Measurements from ENCODE around the gene C1orf198. TPM values are rescaled to one million over a fixed set of nuclear protein-coding genes. Genes with fewer than 3 reads are reported as not detected.

Gene C1orf198
- total RNA-seq, 2 donors from 2014 or later: 166 to 273 TPM

DNA sequence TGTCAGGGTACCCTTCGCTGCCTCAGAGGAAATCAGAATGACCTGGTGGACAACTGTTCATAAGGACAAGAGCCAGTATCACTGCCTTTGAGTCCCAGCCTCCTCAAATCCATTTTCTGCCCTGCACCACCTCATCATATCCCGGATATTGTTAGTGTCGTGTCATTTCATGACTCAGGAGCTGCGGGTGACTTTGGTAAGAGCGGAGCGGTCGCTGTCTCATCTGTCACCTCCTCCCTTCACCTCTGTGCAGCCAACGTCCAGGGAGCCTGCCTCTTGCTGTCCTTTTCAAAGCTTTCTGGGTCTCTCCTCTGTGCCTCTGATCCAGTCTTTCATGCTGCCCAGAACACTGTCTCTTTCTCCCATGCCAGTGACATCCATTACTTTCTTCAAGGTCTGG is 7.0 kb upstream of the C1orf198 start:
- H3K4me3 ChIP-seq: no peak overlapping the region
- no peaks in the 10 kb centered on the region for H3K9me3 ChIP-seq
- no peaks in the 10 kb centered on the region for H3K36me3 ChIP-seq
- H3K27me3 ChIP-seq (replicated peaks; ENCODE audit: insufficient read depth): no peaks in the 10 kb centered on the region
- ATAC-seq (ENCODE audit: insufficient number of reproducible peaks, low FRiP score, low read depth) (no peak), DNase-seq (ENCODE audit: low spot score) (no peak)
- H3K4me1 ChIP-seq (ENCODE audit: control insufficient read depth in 1 of 2, low read depth in 2 of 2): peaks cover 0 to 11% of the 10 kb centered on the region in 2 donors
- TF ChIP-seq, protein P1, sequence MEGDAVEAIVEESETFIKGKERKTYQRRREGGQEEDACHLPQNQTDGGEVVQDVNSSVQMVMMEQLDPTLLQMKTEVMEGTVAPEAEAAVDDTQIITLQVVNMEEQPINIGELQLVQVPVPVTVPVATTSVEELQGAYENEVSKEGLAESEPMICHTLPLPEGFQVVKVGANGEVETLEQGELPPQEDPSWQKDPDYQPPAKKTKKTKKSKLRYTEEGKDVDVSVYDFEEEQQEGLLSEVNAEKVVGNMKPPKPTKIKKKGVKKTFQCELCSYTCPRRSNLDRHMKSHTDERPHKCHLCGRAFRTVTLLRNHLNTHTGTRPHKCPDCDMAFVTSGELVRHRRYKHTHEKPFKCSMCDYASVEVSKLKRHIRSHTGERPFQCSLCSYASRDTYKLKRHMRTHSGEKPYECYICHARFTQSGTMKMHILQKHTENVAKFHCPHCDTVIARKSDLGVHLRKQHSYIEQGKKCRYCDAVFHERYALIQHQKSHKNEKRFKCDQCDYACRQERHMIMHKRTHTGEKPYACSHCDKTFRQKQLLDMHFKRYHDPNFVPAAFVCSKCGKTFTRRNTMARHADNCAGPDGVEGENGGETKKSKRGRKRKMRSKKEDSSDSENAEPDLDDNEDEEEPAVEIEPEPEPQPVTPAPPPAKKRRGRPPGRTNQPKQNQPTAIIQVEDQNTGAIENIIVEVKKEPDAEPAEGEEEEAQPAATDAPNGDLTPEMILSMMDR (IDR thresholded peaks at IDR 0.05): no peak
- H3K27ac ChIP-seq: no peak overlapping the region

DNA sequence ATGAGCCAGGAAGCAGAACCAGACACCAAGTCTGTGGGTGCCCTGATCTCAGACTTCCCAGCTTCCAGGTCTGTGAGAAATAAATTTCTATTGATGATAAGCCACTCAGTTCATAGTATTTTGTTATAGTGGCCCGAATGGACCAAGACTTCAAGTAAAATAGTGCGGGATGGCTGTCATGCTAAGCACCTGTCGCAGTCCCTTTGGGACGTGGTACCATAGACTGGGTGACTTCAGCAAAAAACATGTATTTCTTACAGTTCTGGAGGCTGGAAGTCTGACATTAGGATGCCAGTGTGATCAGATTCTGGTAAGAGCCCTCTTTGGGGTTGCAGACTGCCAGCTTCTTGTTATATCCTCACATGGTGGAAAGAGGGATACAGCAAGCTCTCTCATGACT is 2.6 kb upstream of the C1orf198 start:
- H3K27ac ChIP-seq: peak overlapping the region; percentile 11 to 91
- no peaks in the 10 kb centered on the region for H3K27me3 ChIP-seq (replicated peaks; ENCODE audit: insufficient read depth)

DNA sequence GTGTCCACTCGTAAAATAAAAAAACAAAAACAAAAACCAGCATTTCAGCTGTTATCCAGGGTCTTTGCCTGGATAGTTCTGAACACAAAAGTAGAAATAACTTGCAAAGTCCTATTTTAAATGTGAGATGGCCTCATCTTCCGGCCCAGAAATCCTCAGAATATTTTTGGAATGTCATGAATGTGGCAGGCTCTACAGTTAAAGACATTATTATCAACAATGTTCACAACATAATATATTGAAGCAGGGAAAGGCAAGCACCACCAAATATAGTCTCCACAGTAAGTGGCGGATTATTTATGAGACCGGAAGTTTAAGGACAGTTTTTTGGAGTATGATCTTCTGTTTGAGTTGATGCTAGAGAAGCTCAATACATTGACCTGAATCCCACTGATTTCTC is 1.2 kb upstream of the C1orf198 start:
- H3K36me3 ChIP-seq: no peaks in the 10 kb centered on the region
- no peaks in the 10 kb centered on the region for H3K9me3 ChIP-seq
- no peaks in the 10 kb centered on the region for H3K27me3 ChIP-seq (replicated peaks; ENCODE audit: insufficient read depth)
- no peak for ATAC-seq (ENCODE audit: insufficient number of reproducible peaks, low FRiP score, low read depth)
- DNase-seq (ENCODE audit: low spot score): no peak
- H3K27ac ChIP-seq: peak overlapping the region; percentile 91 to 94
- H3K4me3 ChIP-seq: peak overlapping the region; percentile 99
- TF ChIP-seq, protein P1 (IDR thresholded peaks at IDR 0.05): no peak
- peaks cover 22 to 38% of the 10 kb centered on the region in 2 donors for H3K4me1 ChIP-seq (ENCODE audit: control insufficient read depth in 1 of 2, low read depth in 2 of 2)

More for the DNA sequence above, 2.6 kb upstream of the C1orf198 start:
- DNase-seq (ENCODE audit: low spot score): no peak
- no peak overlapping the region for H3K4me3 ChIP-seq
- peaks cover 8 to 24% of the 10 kb centered on the region in 2 donors for H3K4me1 ChIP-seq (ENCODE audit: control insufficient read depth in 1 of 2, low read depth in 2 of 2)
- ATAC-seq (ENCODE audit: insufficient number of reproducible peaks, low FRiP score, low read depth): no peak
- H3K9me3 ChIP-seq: no peaks in the 10 kb centered on the region
- TF ChIP-seq, protein P1 (IDR thresholded peaks at IDR 0.05): no peak
- H3K36me3 ChIP-seq: no peaks in the 10 kb centered on the region

DNA sequence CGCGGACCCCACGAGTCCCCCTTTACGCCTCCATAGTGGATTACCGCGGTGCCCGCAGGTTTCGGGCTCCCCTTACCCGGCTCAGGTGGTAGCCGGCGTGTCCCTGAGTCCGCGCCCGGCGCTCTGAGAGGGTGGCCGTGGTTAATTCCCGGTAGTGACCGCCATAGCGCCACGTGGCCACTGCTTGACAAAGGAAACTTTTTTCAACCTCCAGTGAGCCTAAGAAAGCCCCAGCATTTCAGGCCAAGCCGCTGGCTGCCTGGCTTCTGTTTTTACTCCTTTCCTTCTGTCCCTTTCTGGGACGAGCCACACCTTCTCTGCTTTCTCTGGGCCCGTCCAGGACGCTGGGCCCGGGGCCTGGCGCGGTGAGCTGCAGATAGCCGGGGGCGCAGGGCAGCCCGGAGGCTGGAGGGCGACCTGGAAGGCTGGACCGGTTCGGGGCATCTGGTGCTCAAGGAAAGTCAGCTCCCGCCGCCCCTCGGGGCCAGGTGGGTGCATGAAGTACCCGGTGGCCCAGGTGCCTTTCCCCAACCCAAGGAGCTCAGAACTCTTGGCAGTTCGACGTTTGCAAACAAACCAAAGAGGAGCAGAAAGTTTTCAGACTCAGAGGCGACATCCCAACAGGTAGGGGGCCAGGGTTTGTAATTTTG is 540 bp upstream of the C1orf198 start:
- H3K9me3 ChIP-seq: no peaks in the 10 kb centered on the region
- no peaks in the 10 kb centered on the region for H3K36me3 ChIP-seq
- H3K27ac ChIP-seq: peak overlapping the region; percentile 91 to 94
- H3K4me1 ChIP-seq (ENCODE audit: control insufficient read depth in 1 of 2, low read depth in 2 of 2): peaks cover 28 to 45% of the 10 kb centered on the region in 2 donors
- no peak for DNase-seq (ENCODE audit: low spot score)
- peak; percentile 10 for ATAC-seq (ENCODE audit: insufficient number of reproducible peaks, low FRiP score, low read depth)
- TF ChIP-seq, protein P1 (IDR thresholded peaks at IDR 0.05): no peak
- peak overlapping the region; percentile 99 for H3K4me3 ChIP-seq
- H3K27me3 ChIP-seq (replicated peaks; ENCODE audit: insufficient read depth): no peaks in the 10 kb centered on the region

DNA sequence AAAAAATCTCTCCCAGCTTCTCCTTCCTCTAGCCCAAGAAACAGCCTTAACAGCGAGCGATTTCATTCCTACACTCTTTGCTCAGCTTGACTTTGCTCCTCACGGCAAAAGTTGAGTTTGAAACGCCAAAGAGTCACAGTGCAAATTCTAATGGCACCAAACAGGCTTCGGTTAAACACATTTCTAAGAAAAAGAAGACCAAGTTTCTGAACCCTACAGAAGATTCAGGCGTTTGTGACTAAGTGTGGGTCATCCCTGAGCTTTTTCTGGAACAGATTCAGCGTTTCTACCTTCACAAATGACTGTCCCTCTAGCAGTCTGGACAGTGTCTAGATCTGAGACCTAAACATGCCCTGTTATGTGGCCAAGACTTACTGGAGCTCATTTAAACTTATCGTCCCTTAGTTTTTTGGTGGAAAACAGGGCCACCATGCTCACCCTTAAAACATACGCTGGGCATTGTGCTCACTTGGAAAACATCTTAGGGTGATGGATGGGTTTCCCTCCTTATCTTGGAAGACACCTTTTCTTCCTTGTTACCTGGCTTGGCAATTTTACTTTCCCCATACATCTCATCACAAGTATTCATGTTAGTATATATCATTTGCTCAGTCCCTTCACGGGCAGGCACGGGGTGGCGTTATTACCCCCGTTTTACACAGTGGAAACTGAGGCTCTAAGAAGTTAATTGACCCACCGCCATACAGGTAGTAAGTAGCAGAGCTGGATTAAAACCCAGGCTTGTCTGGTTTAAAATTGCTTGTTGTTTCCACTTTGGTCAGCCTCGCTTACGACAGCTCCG is 1.0 kb downstream of the C1orf198 start:
- Histone ChIP-seq H3K4me1 (ENCODE audit: control insufficient read depth in 1 of 2, low read depth in 2 of 2) (peaks cover 38 to 59% of the 10 kb centered on the region in 2 donors), H3K4me3 (peak overlapping the region; percentile 99), H3K27me3 (replicated peaks; ENCODE audit: insufficient read depth) (no peaks in the 10 kb centered on the region), H3K36me3 (no peaks in the 10 kb centered on the region), H3K9me3 (no peaks in the 10 kb centered on the region), H3K27ac (peak overlapping the region; percentile 94 to 96)
- ATAC-seq (ENCODE audit: insufficient number of reproducible peaks, low FRiP score, low read depth) (no peak), DNase-seq (ENCODE audit: low spot score) (no peak)
- TF ChIP-seq, protein P1 (IDR thresholded peaks at IDR 0.05): no peak

Data from thoracic aorta (tissue), 2 donors.